ENCODE results near the gene SLC35G6.
"Not testable (repeated sequence)": the region's sequence is repeated elsewhere in the genome, so short reads cannot be mapped to it uniquely, and the experiment has no call there.

Gene SLC35G6

GRCh38 chr17:7481275-7481674 is at the start of gene SLC35G6:
TSS of gene SLC35G6 (plus strand) at chr17:7481446. CDS start at chr17:7481517, 71 bp downstream.
- peaks cover 62% of the 10 kb centered on the region for H3K4me1 Mint-ChIP-seq
- not testable (repeated sequence) for H3K27me3 Mint-ChIP-seq; H3K9me3 Mint-ChIP-seq; H3K36me3 Mint-ChIP-seq; ATAC-seq (ENCODE audit: low read depth); DNase-seq (ENCODE audit: low spot score in 2 of 2)
- H3K27ac Mint-ChIP-seq = peak within 1 kb of the TSS; percentile 100
- peak within 1 kb of the TSS; percentile 99 for H3K4me3 Mint-ChIP-seq

- no peak for DNase-seq (ENCODE audit: low spot score in 2 of 2)
- Mint-ChIP-seq H3K4me1 (peaks cover 4% of the 10 kb centered on the region), H3K9me3 (no peaks in the 10 kb centered on the region), H3K36me3 (peaks cover 2% of the 10 kb centered on the region), H3K27ac (no peak overlapping the region), H3K27me3 (no peaks in the 10 kb centered on the region), H3K4me3 (no peak overlapping the region)
- no peak for ATAC-seq (ENCODE audit: low read depth)
Observed at GRCh38 chr17:7432296-7432695, 49.0 kb upstream of the SLC35G6 start.

- H3K4me3 Mint-ChIP-seq = peak overlapping the region; percentile 85
Observed at GRCh38 chr17:7435676-7436555, 45.3 kb upstream of the SLC35G6 start.

DNA sequence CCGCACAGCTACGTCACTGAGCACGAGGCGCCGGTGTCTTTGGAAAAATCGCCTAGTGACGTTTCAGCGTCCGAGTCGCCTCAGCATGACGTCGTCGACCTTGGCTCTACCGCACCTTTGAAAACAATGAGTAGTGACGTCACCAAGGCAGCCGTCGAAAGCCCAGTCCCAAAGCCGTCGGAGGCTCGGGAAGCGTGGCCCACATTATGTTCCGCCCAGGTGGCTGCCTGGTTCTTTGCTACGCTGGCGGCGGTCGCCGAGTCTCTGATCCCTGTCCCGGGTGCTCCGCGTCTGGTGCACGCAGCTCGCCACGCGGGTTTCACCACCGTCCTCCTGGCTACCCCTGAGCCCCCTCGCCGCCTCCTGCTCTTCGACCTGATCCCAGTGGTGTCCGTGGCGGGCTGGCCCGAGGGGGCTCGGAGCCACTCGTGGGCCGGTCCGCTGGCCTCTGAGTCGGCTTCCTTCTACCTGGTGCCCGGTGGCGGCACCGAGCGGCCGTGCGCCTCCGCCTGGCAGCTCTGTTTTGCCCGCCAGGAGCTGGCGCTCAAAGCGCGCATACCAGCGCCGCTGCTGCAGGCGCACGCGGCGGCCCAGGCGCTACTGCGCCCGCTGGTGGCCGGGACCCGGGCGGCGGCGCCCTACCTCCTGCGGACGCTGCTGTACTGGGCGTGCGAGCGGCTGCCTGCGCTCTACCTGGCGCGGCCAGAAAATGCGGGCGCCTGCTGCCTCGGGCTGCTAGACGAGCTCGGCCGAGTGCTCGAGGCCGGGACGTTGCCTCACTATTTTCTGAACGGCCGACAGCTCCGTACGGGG is 44.5 kb upstream of the SLC35G6 start:
- peaks cover 24% of the 10 kb centered on the region for H3K4me1 Mint-ChIP-seq
- peak; percentile 54 for ATAC-seq (ENCODE audit: low read depth)

More at GRCh38 chr17:7435676-7436555, 45.3 kb upstream of the SLC35G6 start:
- Mint-ChIP-seq H3K27me3 (peaks cover 14% of the 10 kb centered on the region), H3K27ac (peak overlapping the region; percentile 84), H3K36me3 (peaks cover 5% of the 10 kb centered on the region), H3K9me3 (no peaks in the 10 kb centered on the region), H3K4me1 (peaks cover 24% of the 10 kb centered on the region)
- DNase-seq (ENCODE audit: low spot score in 2 of 2) = peak; percentile 59 to 75
- ATAC-seq (ENCODE audit: low read depth) = peak; percentile 25

GRCh38 chr17:7437369-7437863 is 43.8 kb upstream of the SLC35G6 start:
- Mint-ChIP-seq H3K27ac (no peak overlapping the region), H3K4me1 (peaks cover 24% of the 10 kb centered on the region)

More for the DNA sequence above, 44.5 kb upstream of the SLC35G6 start:
- DNase-seq (ENCODE audit: low spot score in 2 of 2) = peak; percentile 77 to 79
- Mint-ChIP-seq H3K9me3 (no peaks in the 10 kb centered on the region), H3K36me3 (peaks cover 5% of the 10 kb centered on the region), H3K27me3 (peaks cover 14% of the 10 kb centered on the region), H3K27ac (peak overlapping the region; percentile 84), H3K4me3 (peak overlapping the region; percentile 85)

DNA sequence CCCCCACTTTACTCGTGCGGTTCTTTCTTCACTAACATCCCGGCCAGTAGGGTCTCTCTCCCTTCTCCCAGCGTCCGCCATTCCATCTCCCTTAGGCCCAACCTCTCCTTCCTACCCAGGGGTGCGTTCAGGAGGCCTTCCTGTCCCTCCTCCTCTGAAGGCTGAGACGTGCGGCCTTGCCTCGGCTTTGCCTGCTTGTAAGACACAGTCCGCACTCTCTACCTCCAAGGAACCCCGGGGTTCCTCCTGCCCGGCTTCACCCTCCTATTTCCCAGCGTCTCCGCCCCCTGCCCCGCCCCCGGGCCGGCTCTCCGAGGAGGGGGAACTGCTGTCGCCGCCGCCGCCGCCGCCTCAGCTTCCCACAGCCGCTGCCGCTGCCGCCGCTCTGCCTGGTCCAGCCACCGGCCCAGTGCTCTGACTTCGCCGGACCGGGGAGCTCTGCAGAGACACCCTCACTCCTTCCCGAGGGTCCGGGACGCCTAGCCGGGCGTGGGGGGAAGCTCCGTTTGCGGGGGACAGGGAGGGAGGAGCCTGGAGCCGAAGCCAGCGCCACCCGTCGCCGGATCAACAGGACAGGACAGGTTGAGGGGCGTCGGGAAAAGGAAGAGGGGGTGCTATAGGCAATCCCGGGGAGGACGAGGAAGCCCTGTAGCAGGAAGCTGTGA is 43.2 kb upstream of the SLC35G6 start:
- no peak for ATAC-seq (ENCODE audit: low read depth)
- peak; percentile 42 to 63 for DNase-seq (ENCODE audit: low spot score in 2 of 2)
- no peaks in the 10 kb centered on the region for H3K9me3 Mint-ChIP-seq
- peaks cover 5% of the 10 kb centered on the region for H3K36me3 Mint-ChIP-seq
- peaks cover 24% of the 10 kb centered on the region for H3K4me1 Mint-ChIP-seq
- H3K27me3 Mint-ChIP-seq = peaks cover 20% of the 10 kb centered on the region
- peak overlapping the region; percentile 73 for H3K4me3 Mint-ChIP-seq
- no peak overlapping the region for H3K27ac Mint-ChIP-seq

More at GRCh38 chr17:7437369-7437863, 43.8 kb upstream of the SLC35G6 start:
- no peak for DNase-seq (ENCODE audit: low spot score in 2 of 2)
- Mint-ChIP-seq H3K36me3 (peaks cover 5% of the 10 kb centered on the region), H3K27me3 (peaks cover 17% of the 10 kb centered on the region), H3K4me3 (peak overlapping the region; percentile 73), H3K9me3 (no peaks in the 10 kb centered on the region)
- ATAC-seq (ENCODE audit: low read depth) = no peak

- no peak for DNase-seq (ENCODE audit: low spot score in 2 of 2)
- no peak overlapping the region for H3K27ac Mint-ChIP-seq
- H3K4me3 Mint-ChIP-seq = peak overlapping the region; percentile 72
- H3K4me1 Mint-ChIP-seq = peaks cover 24% of the 10 kb centered on the region
- H3K27me3 Mint-ChIP-seq = peaks cover 26% of the 10 kb centered on the region
- H3K9me3 Mint-ChIP-seq = no peaks in the 10 kb centered on the region
- no peak for ATAC-seq (ENCODE audit: low read depth)
- H3K36me3 Mint-ChIP-seq = peaks cover 6% of the 10 kb centered on the region
Observed at GRCh38 chr17:7438656-7439460, 42.4 kb upstream of the SLC35G6 start.

- no peaks in the 10 kb centered on the region for H3K9me3 Mint-ChIP-seq
- peaks cover 6% of the 10 kb centered on the region for H3K36me3 Mint-ChIP-seq
- H3K27me3 Mint-ChIP-seq = peaks cover 30% of the 10 kb centered on the region
- H3K4me3 Mint-ChIP-seq = peak within 1 kb of the TSS; percentile 81
- DNase-seq (ENCODE audit: low spot score in 2 of 2) (no peak), ATAC-seq (ENCODE audit: low read depth) (no peak)
- H3K4me1 Mint-ChIP-seq = peaks cover 24% of the 10 kb centered on the region
- H3K27ac Mint-ChIP-seq = peak within 1 kb of the TSS; percentile 14
Observed at GRCh38 chr17:7439462-7440112, 41.7 kb upstream of the SLC35G6 start, which contains the start of gene FGF11. TSS of gene FGF11 (plus strand) at chr17:7439512. CDS start at chr17:7439621, 109 bp downstream.

GRCh38 chr17:7440113-7440833 is 41.0 kb upstream of the SLC35G6 start:
- peaks cover 31% of the 10 kb centered on the region for H3K27me3 Mint-ChIP-seq

DNA sequence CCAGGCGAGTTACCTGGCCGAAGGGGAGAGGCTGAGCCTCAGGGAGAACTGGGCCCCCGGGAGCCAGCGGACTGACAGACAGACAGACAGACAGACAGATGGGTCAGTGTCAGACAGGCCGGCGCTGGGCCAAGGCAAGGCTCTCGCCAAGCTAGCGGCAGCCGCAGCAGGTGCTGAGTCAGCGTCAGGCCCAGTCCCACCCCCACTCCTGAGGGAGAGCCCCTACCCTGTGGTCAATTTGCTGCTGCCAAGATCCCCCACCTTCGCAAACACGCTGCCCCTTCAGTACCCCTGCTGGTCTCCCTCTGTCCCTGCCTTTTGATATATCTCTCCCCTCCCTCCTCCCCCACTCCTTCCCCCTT is 40.4 kb upstream of the SLC35G6 start:
- H3K4me3 Mint-ChIP-seq = no peak overlapping the region
- DNase-seq (ENCODE audit: low spot score in 2 of 2) = no peak
- no peak for ATAC-seq (ENCODE audit: low read depth)
- H3K27me3 Mint-ChIP-seq = peaks cover 36% of the 10 kb centered on the region
- peaks cover 32% of the 10 kb centered on the region for H3K4me1 Mint-ChIP-seq
- H3K9me3 Mint-ChIP-seq = no peaks in the 10 kb centered on the region
- peaks cover 6% of the 10 kb centered on the region for H3K36me3 Mint-ChIP-seq
- H3K27ac Mint-ChIP-seq = peak overlapping the region; percentile 14

More at GRCh38 chr17:7440113-7440833, 41.0 kb upstream of the SLC35G6 start:
- Mint-ChIP-seq H3K4me1 (peaks cover 26% of the 10 kb centered on the region), H3K4me3 (peak overlapping the region; percentile 81), H3K36me3 (peaks cover 6% of the 10 kb centered on the region), H3K9me3 (no peaks in the 10 kb centered on the region), H3K27ac (peak overlapping the region; percentile 14)
- ATAC-seq (ENCODE audit: low read depth) = no peak
- DNase-seq (ENCODE audit: low spot score in 2 of 2) = peak in 1 of 2 donors; percentile 46

DNA sequence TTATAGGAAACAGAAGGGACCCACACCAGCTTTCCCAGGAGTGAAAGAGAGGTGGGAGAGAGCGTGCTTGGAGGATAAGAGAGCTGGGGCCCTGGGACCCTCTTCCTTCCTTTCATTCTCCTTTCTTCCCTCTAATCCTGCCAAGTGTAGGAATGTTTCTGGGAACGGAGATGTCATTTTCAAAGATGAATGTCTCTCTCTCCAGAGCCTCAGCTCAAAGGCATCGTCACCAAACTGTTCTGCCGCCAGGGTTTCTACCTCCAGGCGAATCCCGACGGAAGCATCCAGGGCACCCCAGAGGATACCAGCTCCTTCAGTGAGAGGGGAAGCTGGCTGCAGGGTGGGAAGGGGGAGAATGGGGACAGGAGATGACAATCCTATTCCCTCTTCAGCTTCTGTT is 40.0 kb upstream of the SLC35G6 start:
- DNase-seq (ENCODE audit: low spot score in 2 of 2) = no peak
- Mint-ChIP-seq H3K4me3 (no peak overlapping the region), H3K27me3 (peaks cover 38% of the 10 kb centered on the region)

GRCh38 chr17:7442142-7442541 is 39.1 kb upstream of the SLC35G6 start:
- ATAC-seq (ENCODE audit: low read depth) (no peak), DNase-seq (ENCODE audit: low spot score in 2 of 2) (no peak)
- Mint-ChIP-seq H3K27me3 (peaks cover 41% of the 10 kb centered on the region), H3K4me1 (peaks cover 30% of the 10 kb centered on the region), H3K4me3 (no peak overlapping the region), H3K27ac (no peak overlapping the region), H3K9me3 (no peaks in the 10 kb centered on the region), H3K36me3 (peaks cover 5% of the 10 kb centered on the region)

More for the DNA sequence above, 40.0 kb upstream of the SLC35G6 start:
- H3K9me3 Mint-ChIP-seq = no peaks in the 10 kb centered on the region
- H3K4me1 Mint-ChIP-seq = peaks cover 30% of the 10 kb centered on the region
- ATAC-seq (ENCODE audit: low read depth) = no peak
- H3K36me3 Mint-ChIP-seq = peaks cover 6% of the 10 kb centered on the region
- no peak overlapping the region for H3K27ac Mint-ChIP-seq

Data from memory B cell (primary cell).